CD1c-positive myeloid dendritic cell (primary cell): ENCODE measurements around the gene RAB36.
"Not testable (repeated sequence)": the region's sequence is repeated elsewhere in the genome, so short reads cannot be mapped to it uniquely, and the experiment has no call there.

Experiments used
- DNase-seq: peaks from one replicate; pipeline ENCODE4 v3.0.0-alpha.2; 2016; ENCODE audit errors: extremely low spot score

Gene RAB36

GRCh38 chr22:23121000-23121421, 24.3 kb upstream of the RAB36 start:
- no peak for DNase-seq

- peak; percentile 40 for DNase-seq
These were observed 23.9 kb upstream of the RAB36 start for GRCh38 chr22:23121424-23121823.

- no peak for DNase-seq
These were observed 22.9 kb upstream of the RAB36 start for GRCh38 chr22:23122216-23122957.

GRCh38 chr22:23122992-23123803, 22.1 kb upstream of the RAB36 start:
- no peak for DNase-seq

- no peak for DNase-seq
These were observed 21.4 kb upstream of the RAB36 start for GRCh38 chr22:23123804-23124254.

- DNase-seq: no peak
These were observed 20.4 kb upstream of the RAB36 start for GRCh38 chr22:23124611-23125511.

GRCh38 chr22:23125512-23126103, 19.7 kb upstream of the RAB36 start:
- DNase-seq: no peak

- no peak for DNase-seq
These were observed 18.9 kb upstream of the RAB36 start for GRCh38 chr22:23126165-23127054.

DNA sequence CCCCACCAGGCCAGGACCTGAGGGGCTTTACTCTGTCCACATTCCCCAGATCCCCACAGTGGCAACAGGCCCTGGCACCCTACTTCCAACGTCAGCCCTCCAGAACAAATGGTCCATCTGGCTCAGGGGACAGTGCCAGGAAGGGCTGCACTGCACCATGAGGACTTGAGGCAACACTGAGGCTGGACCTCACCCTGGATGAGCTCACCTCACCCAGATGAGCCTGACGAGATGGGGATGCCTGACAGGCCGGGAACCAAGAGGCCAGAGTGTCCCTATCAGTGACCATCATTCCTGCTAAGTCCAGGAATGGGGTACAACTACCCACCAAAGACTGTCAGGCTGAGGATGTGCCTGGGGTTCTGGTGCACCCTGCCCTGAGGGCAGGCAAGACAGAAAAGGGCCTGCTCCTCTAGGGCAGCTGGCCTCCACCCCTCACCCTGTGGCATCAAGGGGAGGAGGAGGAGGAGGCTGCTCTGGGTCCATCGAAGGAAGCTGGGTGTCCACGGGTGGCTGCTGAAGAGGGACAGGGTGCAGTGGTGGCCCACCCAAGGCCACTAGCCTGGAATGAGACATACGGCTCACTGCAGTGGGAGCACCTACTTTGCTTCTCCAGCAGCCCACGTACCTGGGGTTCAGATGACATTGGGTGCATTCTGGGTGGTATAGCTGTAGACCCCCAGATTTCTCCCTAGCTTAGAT, 18.1 kb upstream of the RAB36 start:
- no peak for DNase-seq

DNA sequence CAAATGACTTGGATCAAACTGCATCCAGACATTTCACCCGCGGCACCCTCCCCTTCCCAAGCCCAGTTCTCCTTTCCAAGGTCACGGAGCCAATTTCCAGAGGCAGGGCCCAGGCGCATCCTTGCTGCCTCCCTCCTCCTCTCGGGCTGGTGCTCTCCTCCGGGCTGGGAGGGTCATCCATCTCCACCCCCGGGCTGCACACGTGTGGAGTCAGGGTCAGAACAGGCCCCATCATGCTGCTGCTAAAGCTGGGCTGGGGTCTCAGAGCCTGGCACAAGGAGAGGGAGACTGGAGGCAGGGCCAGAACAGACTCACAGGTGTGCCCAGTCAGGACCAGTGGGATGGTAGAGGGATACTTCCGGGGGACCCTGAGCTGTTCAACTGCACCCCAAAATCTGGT, 17.5 kb upstream of the RAB36 start:
- DNase-seq: no peak

DNA sequence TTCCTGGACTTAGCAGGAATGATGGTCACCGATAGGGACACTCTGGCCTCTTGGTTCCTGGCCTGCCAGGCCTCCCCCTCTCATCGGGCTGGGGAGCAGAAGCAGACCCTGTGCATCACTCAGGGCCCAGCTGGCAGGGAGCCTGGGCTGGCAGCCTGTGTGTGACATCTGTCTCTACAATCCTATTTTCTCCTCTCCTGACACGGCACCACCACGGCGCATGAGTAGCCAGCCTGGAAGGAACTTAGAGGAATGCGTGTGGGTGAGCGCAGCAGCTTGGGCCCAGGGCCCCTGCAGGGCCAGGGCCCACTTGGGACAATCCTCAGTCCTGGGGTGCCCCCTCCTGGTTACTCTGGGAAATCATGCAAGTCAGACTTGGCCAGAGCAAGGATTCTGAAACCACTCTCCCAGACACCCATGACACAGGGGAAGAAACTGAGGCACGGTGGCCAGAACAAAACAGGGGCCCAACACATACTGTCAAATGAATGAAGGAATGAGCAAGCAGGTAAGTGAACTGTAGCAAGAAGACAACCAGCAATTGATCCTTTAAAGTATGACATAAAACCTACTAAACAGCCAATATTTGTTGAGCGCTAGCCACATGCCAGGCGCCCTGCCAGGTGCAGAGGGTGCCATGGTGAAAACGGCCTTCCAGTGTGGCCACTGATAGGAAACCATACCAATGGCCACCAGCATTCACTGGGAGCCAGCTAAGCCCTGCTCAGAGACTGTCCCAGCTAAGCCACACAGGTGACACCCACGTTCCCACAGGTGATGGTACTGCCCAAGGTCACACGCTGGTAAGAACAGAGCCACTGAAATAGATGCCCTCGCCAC, 16.8 kb upstream of the RAB36 start:
- peak; percentile 81 for DNase-seq

GRCh38 chr22:23129149-23129548, 16.1 kb upstream of the RAB36 start:
- DNase-seq: no peak

DNA sequence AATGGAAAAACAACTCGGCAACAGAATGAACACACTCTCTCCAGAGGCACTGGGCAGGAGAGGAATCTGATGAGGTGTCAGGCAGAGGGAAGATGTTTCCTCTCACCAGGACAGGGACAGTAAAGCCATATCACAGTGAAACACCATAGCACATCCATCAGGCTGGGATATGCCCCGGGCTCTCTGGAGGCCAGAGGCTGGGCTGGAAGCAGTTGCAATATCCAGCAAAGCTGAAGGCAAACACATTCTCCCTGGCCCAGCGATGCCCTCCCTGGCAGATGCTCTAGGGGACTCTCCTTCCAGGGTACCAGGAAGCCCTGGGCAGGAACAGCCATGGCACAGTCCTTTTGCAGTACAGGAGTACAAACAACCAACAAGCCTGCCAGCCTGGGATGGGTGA, 14.6 kb upstream of the RAB36 start:
- DNase-seq: no peak

DNA sequence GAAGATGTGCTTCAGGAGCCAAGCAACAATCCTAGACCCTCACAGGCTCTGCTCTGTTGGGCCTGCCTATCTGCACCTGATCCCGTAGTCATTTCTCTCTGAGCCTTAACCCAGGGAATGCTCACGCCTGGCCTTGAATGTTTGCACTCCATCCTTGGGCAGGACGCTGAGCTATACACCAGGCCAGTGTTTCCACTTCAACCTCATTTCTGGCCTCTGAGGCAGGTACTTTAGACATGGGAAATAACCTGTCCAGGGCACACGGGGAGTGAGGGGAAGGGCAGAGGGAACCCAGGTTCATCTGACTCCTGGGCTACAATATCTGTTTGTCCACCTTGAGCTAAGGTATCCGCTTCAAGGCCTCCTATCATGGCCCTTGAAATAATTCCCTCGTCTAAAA, 13.3 kb upstream of the RAB36 start:
- DNase-seq: no peak

DNA sequence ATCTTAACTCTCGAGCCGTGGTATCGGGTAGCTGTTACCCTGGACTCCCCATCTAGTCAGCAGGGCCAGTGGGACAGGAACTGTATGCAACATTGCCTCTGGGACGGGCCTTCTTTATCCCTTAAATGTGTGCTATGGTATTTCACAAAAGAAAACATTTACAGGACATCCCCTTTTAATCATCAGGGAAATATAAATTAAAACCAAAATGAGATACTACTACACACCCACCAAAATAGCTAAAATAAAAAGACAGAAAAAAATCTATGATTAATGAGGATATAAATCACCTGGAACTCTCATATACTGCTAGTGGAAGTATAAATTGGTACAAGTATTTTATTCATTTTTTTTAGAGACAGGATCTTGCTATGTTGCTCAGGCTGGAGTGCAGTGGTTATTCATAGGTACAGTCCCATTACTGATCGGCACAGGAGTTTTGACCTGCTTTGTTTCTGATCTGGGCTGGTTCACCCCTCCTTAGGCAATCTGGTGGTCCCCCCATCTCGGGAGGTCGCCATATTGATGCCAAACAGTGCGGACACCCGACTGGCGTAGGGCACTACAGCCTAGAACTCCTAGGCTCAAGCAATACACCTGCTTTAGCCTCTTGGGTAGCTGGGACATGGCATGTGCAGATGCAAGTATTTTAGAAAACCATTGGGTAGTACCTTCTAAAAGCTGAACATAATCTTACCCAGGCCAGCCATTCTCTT, 12.7 kb upstream of the RAB36 start:
- DNase-seq: no peak

DNA sequence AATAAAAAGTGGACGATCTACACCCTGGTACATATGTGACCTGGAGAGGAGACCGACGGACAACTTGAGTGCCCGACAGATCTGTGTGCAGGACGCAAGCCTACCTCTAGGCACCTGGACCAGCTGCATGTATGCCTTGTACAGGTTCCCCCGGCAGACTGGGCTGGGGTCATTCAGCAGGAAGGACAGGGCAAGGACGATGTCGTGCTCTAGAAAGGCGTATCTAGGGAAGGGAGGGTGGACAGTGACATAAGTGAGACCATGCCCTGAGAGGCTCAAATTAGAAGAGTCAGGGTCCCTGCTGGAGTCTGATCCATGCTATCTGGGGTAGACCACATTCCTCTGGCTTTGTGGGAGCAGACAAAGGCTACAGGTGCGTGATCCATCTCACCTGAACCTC, 11.4 kb upstream of the RAB36 start:
- no peak for DNase-seq

- not testable (repeated sequence) for DNase-seq
These were observed 8.3 kb upstream of the RAB36 start for GRCh38 chr22:23136991-23137390.

DNA sequence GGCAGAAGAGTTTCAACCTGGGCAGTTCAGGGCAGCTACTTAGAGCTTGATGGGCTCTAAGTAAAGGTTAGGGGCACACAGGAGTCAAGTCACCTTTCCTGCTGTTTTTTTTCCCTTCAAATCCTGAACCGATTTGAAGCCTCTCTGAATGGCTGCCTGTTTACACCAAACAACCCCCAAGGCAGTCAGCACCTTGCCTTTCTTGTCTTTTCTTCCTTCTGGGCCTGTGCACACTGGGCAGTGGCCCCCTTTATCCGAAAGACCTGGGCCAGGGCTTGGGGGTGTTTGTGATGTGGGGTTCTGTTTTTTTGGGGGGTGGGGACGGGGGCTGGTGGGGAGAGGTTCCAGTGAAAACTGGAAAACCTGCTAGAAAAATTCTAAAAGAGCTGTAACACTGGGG, 7.8 kb upstream of the RAB36 start:
- no peak for DNase-seq
